ENCODE results near the gene LCN1. TPM values are rescaled to one million over a fixed set of nuclear protein-coding genes. Genes with fewer than 3 reads are reported as not detected.
"Not testable (repeated sequence)": the region's sequence is repeated elsewhere in the genome, so short reads cannot be mapped to it uniquely, and the experiment has no call there.

The LCN1 gene
- total and polyA plus RNA-seq, 2 of the 8 experiments (the other 6 are each of a cell fraction or from before 2014, with no cell fraction given): not detected

- H3K4me2 ChIP-seq (ENCODE audit: insufficient read depth in 1 of 2, low read depth in 2 of 2, low read length in 2 of 2); H4K8ac ChIP-seq (ENCODE audit: extremely low read depth, insufficient read depth, low read length); H3K56ac ChIP-seq (replicated peaks; ENCODE audit: insufficient read length, low read depth, low read length): not testable (repeated sequence)
Observed at GRCh38 chr9:135546792-135547617, 25.8 kb downstream of the LCN1 start.

More at GRCh38 chr9:135546792-135547617, 25.8 kb downstream of the LCN1 start:
- H4K91ac ChIP-seq (replicated peaks; ENCODE audit: insufficient read length, low read length); H3K4me3 ChIP-seq (ENCODE audit: extremely low read depth in 1 of 4, insufficient read depth in 2 of 4, low read depth in 3 of 4, low read length in 4 of 4); H2BK12ac ChIP-seq (ENCODE audit: low read depth, low read length); H2BK15ac ChIP-seq (ENCODE audit: low read length); DNase-seq (ENCODE audit: low read depth in 1 of 2, low spot score in 2 of 2); H2BK20ac ChIP-seq (ENCODE audit: low read length); FAIRE-seq; H3K27ac ChIP-seq (ENCODE audit: low read depth, low read length); H3K23me2 ChIP-seq (ENCODE audit: low read depth, low read length); H2BK120ac ChIP-seq (replicated peaks; ENCODE audit: low read depth, low read length); H3K36me3 ChIP-seq (ENCODE audit: control insufficient read depth in 2 of 4, insufficient read depth in 4 of 4, low read length in 3 of 4); H4K20me1 ChIP-seq (replicated peaks in 1 of 2; ENCODE audit: control insufficient read depth in 1 of 2, insufficient read depth in 2 of 2, low read length in 2 of 2); H3K18ac ChIP-seq (ENCODE audit: extremely low read depth, low read length); H2AK5ac ChIP-seq (ENCODE audit: low read depth, low read length); H2BK5ac ChIP-seq (ENCODE audit: low read depth, low read length); H3K79me2 ChIP-seq (ENCODE audit: control insufficient read depth in 1 of 2, insufficient read depth in 2 of 2, low read length in 2 of 2); POLR2A ChIA-PET (ENCODE audit: partially characterized antibody); H3K9me3 ChIP-seq (ENCODE audit: insufficient read depth in 2 of 2, low read depth in 1 of 2, low read length in 1 of 2); H3K79me1 ChIP-seq (ENCODE audit: low read depth, low read length); H4K5ac ChIP-seq (ENCODE audit: insufficient read length, low read depth, low read length); H3K4ac ChIP-seq (replicated peaks; ENCODE audit: insufficient read length, low read depth, low read length); H3K9ac ChIP-seq (replicated peaks in 1 of 4; ENCODE audit: extremely low read depth in 1 of 4, low read depth in 3 of 4, low read length in 3 of 4); H2AFZ ChIP-seq (ENCODE audit: low read length); H3K23ac ChIP-seq (ENCODE audit: insufficient read length); H3K4me1 ChIP-seq (replicated peaks in 1 of 4; ENCODE audit: control insufficient read depth in 3 of 4, insufficient read depth in 4 of 4, low read length in 3 of 4); H3K14ac ChIP-seq (ENCODE audit: insufficient read length); CTCF ChIA-PET (ENCODE audit: partially characterized antibody); H3K27me3 ChIP-seq (replicated peaks in 1 of 4; ENCODE audit: control insufficient read depth in 3 of 4, extremely low read depth in 1 of 4, insufficient read depth in 3 of 4, low read length in 3 of 4): not testable (repeated sequence)
- WGBS, 2 experiments (ENCODE audit: extremely low coverage in 1 of 2, insufficient coverage in 1 of 2, insufficient read length in 1 of 2, insufficient replicate concordance in 2 of 2, low coverage in 1 of 2, low lambda C conversion rate in 2 of 2, missing lambda C conversion rate in 1 of 2): 91% methylated on average over 8 of the region's 21 CpGs; no CpG with 5 or more reads in 1 of the 2 experiments

All from H1 (cell line).